GOT3 (cell line): ENCODE measurements around the gene LYRM1.
"Not testable (repeated sequence)": the region's sequence is repeated elsewhere in the genome, so short reads cannot be mapped to it uniquely, and the experiment has no call there.

Experiments used
- DNase-seq: peaks from one replicate; lab custom pipeline; 2025; ENCODE audit warnings: mixed read lengths; lab: John Stamatoyannopoulos, UW

LYRM1 gene

GRCh38 chr16:20900299-20901067, at the start of gene LYRM1, which contains the start of gene DCUN1D3:
LYRM1 (plus strand) TSS chr16:20900771; CDS start chr16:20915556, 14,785 bp downstream.
DCUN1D3 (minus strand) TSS chr16:20900358; CDS start chr16:20862538, 37,820 bp downstream.
- peak; percentile 91 for DNase-seq

GRCh38 chr16:20850981-20851380, 49.6 kb upstream of the LYRM1 start:
- DNase-seq, result no peak

- DNase-seq, result no peak
Measured at GRCh38 chr16:20851601-20852000, 49.0 kb upstream of the LYRM1 start.

GRCh38 chr16:20853143-20853542, 47.4 kb upstream of the LYRM1 start:
- no peak for DNase-seq

GRCh38 chr16:20853981-20854620, 46.5 kb upstream of the LYRM1 start:
- no peak for DNase-seq

GRCh38 chr16:20854963-20855362, 45.6 kb upstream of the LYRM1 start:
- no peak for DNase-seq

GRCh38 chr16:20857281-20857680, 43.3 kb upstream of the LYRM1 start:
- no peak for DNase-seq

GRCh38 chr16:20859229-20859628, 41.3 kb upstream of the LYRM1 start:
- DNase-seq, result no peak

GRCh38 chr16:20859699-20860098, 40.9 kb upstream of the LYRM1 start:
- no peak for DNase-seq

GRCh38 chr16:20860361-20860760, 40.2 kb upstream of the LYRM1 start:
- DNase-seq, result no peak

GRCh38 chr16:20860995-20861394, 39.6 kb upstream of the LYRM1 start:
- DNase-seq, result not testable (repeated sequence)

- no peak for DNase-seq
Measured at GRCh38 chr16:20862162-20862960, 38.2 kb upstream of the LYRM1 start.

- DNase-seq, result not testable (repeated sequence)
Measured at GRCh38 chr16:20864376-20864775, 36.2 kb upstream of the LYRM1 start.

GRCh38 chr16:20865420-20866131, 35.0 kb upstream of the LYRM1 start:
- no peak for DNase-seq

GRCh38 chr16:20866145-20866772, 34.3 kb upstream of the LYRM1 start:
- DNase-seq, result no peak

- no peak for DNase-seq
Measured at GRCh38 chr16:20866801-20867200, 33.8 kb upstream of the LYRM1 start.

- DNase-seq, result no peak
Measured at GRCh38 chr16:20867585-20867984, 33.0 kb upstream of the LYRM1 start.

GRCh38 chr16:20868890-20869289, 31.7 kb upstream of the LYRM1 start:
- no peak for DNase-seq

- DNase-seq, result no peak
Measured at GRCh38 chr16:20870122-20870820, 30.3 kb upstream of the LYRM1 start.

GRCh38 chr16:20871258-20871657, 29.3 kb upstream of the LYRM1 start:
- DNase-seq, result no peak
